Lower lobe of right lung (tissue), 2 donors: Measurements from ENCODE around the gene WNK1. TPM values are rescaled to one million over a fixed set of nuclear protein-coding genes. Genes with fewer than 3 reads are reported as not detected.
A peak's percentile ranks its signal among the peaks of the same experiment; 100 is the strongest.

Experiments used
- ATAC-seq, 2 donors: fragments of 200-7000 bp; cut with Tn5 transposase; one replicate each; pipeline ENCODE4 v1.9.1; 2020 to 2022; ENCODE audit warnings: mild to moderate bottlenecking in 2 of 2, moderate library complexity in 2 of 2
- DNase-seq: peaks from one replicate; pipeline ENCODE4 v3.0.0-alpha.2; 2020
- H3K27ac ChIP-seq: fragments of 200-600 bp; one replicate; pipeline ENCODE4 v1.8.0; 2022
- H3K27me3 ChIP-seq: fragments of 200-600 bp; one replicate; pipeline ENCODE4 v1.8.0; 2022; ENCODE audit warnings: low read depth
- H3K36me3 ChIP-seq: fragments of 200-600 bp; one replicate; pipeline ENCODE4 v1.8.0; 2022; ENCODE audit warnings: mild to moderate bottlenecking
- H3K4me1 ChIP-seq: fragments of 200-600 bp; one replicate; pipeline ENCODE4 v1.8.0; 2022
- H3K4me3 ChIP-seq: fragments of 200-600 bp; one replicate; pipeline ENCODE4 v1.8.0; 2022; ENCODE audit warnings: mild to moderate bottlenecking
- H3K9me3 ChIP-seq: fragments of 200-600 bp; one replicate; pipeline ENCODE4 v1.8.0; 2022
- intact Hi-C: fragments of 100-400 bp; cut with DNase I; formaldehyde crosslinking; loops from one replicate; pipeline ENCODE4 v1.11.0; 2022
- total RNA-seq: library from RNA; stranded (reverse); fragmentation: NEBNext Ultra II Directional; extraction: Animal tissue kit (Norgen Biotek cat#: 25700); gene quantifications from one replicate; pipeline ENCODE4 v1.2.1, GENCODE V29; 2021
- TF ChIP-seq, protein P1 (sequence below): fragments of 200-600 bp; IDR thresholded peaks from one replicate; pipeline ENCODE4 v1.8.0; 2022; ENCODE audit warnings: antibody characterized with exemption, mild to moderate bottlenecking
- donor health status: DM: no; HTN: yes; CAD: no; lungs with severe emphysema.

Gene WNK1
- total RNA-seq, 1 donor from 2014 or later, result 206 TPM

DNA sequence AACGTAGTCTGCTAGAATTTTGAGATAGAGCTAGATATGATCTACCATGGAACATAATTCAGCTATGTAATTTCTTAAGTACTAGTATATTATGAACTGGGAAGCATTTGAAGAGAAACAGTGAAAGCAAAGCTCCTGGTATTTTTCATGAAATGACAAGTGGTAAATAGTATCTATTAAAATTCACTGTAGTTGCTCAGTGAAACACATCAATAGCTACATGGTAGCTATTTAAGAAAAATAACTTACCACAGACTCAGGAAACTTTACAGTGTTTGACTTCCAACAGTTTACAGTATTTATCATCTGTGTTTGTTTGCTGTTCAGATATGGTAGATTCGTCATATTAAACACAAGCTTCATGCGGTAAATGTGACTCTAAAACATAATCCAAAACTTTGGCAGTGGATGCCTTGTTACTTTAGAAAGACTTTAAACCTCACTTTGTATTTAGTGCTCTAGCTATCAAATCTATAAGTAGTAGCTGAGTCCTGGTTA is 25.2 kb downstream of the WNK1 start:
- TF ChIP-seq, protein P1, sequence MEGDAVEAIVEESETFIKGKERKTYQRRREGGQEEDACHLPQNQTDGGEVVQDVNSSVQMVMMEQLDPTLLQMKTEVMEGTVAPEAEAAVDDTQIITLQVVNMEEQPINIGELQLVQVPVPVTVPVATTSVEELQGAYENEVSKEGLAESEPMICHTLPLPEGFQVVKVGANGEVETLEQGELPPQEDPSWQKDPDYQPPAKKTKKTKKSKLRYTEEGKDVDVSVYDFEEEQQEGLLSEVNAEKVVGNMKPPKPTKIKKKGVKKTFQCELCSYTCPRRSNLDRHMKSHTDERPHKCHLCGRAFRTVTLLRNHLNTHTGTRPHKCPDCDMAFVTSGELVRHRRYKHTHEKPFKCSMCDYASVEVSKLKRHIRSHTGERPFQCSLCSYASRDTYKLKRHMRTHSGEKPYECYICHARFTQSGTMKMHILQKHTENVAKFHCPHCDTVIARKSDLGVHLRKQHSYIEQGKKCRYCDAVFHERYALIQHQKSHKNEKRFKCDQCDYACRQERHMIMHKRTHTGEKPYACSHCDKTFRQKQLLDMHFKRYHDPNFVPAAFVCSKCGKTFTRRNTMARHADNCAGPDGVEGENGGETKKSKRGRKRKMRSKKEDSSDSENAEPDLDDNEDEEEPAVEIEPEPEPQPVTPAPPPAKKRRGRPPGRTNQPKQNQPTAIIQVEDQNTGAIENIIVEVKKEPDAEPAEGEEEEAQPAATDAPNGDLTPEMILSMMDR, result no peak
- H3K27ac ChIP-seq, result no peak overlapping the region
- H3K27me3 ChIP-seq, result no peaks in the 10 kb centered on the region
- H3K9me3 ChIP-seq, result no peaks in the 10 kb centered on the region
- no peak overlapping the region for H3K4me3 ChIP-seq
- DNase-seq, result no peak
- ATAC-seq, result no peak
- no peaks in the 10 kb centered on the region for H3K36me3 ChIP-seq
- peaks cover 62% of the 10 kb centered on the region for H3K4me1 ChIP-seq
- intact Hi-C loops, result no loop called here

DNA sequence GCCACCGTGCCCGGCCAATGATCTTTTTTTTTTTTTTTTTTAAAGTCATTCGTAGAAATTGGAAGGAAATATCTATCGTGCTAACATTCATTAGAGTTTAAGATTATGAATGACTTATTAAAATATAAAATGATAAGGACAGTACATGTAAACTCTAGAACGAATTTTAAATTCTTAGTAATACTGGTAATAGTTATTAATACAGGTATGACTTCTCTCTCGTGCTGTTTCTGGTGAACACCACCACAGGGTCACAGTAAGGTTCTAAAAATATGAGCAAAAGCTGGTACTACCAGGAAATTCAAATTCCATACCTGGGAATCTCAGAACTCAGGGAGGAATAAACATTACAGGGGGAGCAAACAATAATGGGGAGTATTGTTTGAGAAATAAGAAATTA is 26.2 kb downstream of the WNK1 start:
- H3K27me3 ChIP-seq, result no peaks in the 10 kb centered on the region
- TF ChIP-seq, protein P1, result no peak
- no peak overlapping the region for H3K27ac ChIP-seq
- peaks cover 58% of the 10 kb centered on the region for H3K4me1 ChIP-seq
- H3K9me3 ChIP-seq, result no peaks in the 10 kb centered on the region
- no peaks in the 10 kb centered on the region for H3K36me3 ChIP-seq
- no peak overlapping the region for H3K4me3 ChIP-seq
- intact Hi-C loops, result no loop called here
- ATAC-seq (no peak), DNase-seq (no peak)

DNA sequence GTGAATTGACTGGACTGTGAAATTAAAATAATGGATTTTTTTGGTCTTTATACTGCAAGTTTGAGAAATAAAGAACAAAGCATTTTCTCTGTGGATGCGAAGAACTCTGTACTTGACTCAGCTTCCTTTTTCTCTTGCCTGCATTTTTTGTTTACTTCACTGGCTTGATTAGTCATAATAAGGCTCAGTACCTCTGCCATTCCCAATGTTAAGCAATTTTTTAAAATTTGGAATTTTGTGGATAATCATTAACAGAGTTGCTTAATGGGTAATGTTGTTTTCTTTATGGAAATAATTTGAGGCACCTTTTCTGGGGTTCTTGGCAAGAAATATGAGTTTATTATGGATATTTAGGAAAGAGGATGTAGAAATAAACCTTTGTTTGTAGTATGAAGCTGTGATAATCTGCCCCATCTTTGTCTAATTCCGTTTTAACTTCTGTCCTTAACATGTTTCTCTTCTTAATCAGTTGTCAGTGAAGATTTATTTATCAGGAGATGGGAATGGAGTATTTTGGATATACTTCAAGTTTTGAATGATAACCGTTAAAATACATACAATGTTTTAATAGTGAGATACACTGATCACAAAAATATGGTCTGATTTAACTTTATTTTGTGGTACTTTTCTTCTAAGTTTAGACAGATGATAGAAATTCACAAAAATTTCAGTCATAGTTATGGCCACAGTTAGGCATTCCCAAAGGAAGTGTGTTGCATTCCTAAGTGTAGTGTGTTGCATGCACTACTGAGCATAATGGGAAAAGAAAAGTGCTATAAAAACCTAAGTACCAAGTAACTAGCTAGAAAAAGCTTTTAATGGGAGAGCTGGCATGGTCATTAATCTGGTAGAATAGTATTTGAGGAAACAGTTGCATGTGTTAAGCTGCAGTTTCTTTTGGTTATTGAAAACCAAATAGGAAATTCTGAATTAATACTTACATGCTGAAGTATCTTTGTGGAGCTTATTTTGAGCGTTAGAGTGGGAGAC is 27.7 kb downstream of the WNK1 start:
- Histone ChIP-seq H3K27me3 (no peaks in the 10 kb centered on the region), H3K4me3 (no peak overlapping the region), H3K9me3 (no peaks in the 10 kb centered on the region), H3K4me1 (peaks cover 45% of the 10 kb centered on the region), H3K36me3 (no peaks in the 10 kb centered on the region), H3K27ac (no peak overlapping the region)
- ATAC-seq (peak in 1 of 2 donors; percentile 68), DNase-seq (no peak)
- TF ChIP-seq, protein P1, result no peak
- intact Hi-C loops, result no loop called here

DNA sequence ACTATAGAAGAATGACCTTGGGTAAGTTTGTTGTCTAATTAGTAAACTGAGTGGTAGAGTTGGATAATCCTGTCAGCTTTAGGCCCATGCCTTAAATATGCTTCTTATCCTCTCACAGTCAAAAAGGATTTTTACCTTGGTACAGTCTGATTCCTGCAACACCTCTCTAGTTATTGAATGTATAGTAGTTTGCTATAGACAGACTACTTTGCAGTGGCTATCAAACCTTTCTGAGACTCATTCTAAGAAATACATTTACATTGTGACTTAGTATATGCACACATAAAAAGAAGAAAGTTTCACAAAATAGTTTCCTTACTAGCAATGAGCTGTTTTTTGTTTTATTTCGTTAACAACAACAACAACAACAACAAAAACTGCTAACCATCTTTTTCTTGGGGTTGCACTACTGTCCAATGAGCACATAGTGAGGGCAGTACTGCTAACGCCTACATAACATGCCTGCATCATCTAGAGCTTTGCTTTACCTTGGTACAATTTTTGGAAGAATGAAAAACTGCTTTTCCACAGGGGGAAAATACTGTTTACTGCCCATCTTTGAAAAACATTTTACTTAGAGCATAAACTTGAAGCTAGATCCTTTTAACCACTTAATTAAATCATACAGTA is 28.5 kb downstream of the WNK1 start:
- no peaks in the 10 kb centered on the region for H3K36me3 ChIP-seq
- no peaks in the 10 kb centered on the region for H3K27me3 ChIP-seq
- TF ChIP-seq, protein P1, result no peak
- DNase-seq (no peak), ATAC-seq (no peak)
- intact Hi-C loops, result no loop called here
- H3K4me3 ChIP-seq, result no peak overlapping the region
- H3K27ac ChIP-seq, result no peak overlapping the region
- H3K4me1 ChIP-seq, result peaks cover 45% of the 10 kb centered on the region
- no peaks in the 10 kb centered on the region for H3K9me3 ChIP-seq

DNA sequence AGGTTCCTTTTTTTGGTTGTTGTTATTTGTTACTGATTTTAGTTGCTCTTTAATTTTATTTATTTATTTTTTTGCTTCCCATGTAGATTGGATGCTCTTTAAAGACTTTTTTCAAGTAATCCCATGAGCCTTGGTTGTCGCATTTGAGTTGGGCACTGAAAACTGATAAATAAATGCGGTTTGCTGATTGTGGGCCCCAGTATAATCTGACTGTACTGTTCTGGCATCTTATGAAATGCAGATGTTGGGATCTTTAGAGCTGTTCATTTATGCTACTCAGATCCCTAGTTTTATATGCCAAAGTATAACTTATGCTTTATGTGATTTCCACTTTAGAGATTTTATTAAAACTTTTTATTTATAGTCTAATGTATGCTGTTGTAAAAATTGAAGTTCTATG is 33.3 kb downstream of the WNK1 start:
- ATAC-seq (no peak), DNase-seq (no peak)
- H3K4me1 ChIP-seq, result peaks cover 43% of the 10 kb centered on the region
- no peaks in the 10 kb centered on the region for H3K9me3 ChIP-seq
- H3K27ac ChIP-seq, result no peak overlapping the region
- TF ChIP-seq, protein P1, result no peak
- intact Hi-C loops, result no loop called here
- H3K4me3 ChIP-seq, result no peak overlapping the region
- no peaks in the 10 kb centered on the region for H3K36me3 ChIP-seq
- H3K27me3 ChIP-seq, result no peaks in the 10 kb centered on the region
